Neural crest cell (in vitro differentiated cells): Measurements from ENCODE around the gene FMN1. TPM values are rescaled to one million over a fixed set of nuclear protein-coding genes. Genes with fewer than 3 reads are reported as not detected.

Source experiments
- DNase-seq: peaks from one replicate; pipeline ENCODE4 v3.0.0; 2021; ENCODE audit warnings: low read depth, mixed read lengths, low spot score
- H3K27ac Mint-ChIP-seq: one replicate; pipeline ENCODE4 v1.8.0; 2021; ENCODE audit warnings: mild to moderate bottlenecking, mixed read lengths; ENCODE audit not compliant: unreplicated experiment
- H3K27me3 Mint-ChIP-seq: 2 replicates; pipeline ENCODE4 v1.8.0; 2021; ENCODE audit warnings: low read depth, mild to moderate bottlenecking, mixed read lengths
- H3K36me3 Mint-ChIP-seq: 2 replicates; pipeline ENCODE4 v1.8.0; 2021; ENCODE audit warnings: low read depth, mild to moderate bottlenecking, mixed read lengths
- H3K4me1 Mint-ChIP-seq: 2 replicates; pipeline ENCODE4 v1.8.0; 2021; ENCODE audit warnings: mixed read lengths
- H3K4me3 Mint-ChIP-seq: one replicate; pipeline ENCODE4 v1.8.0; 2021; ENCODE audit warnings: mild to moderate bottlenecking, mixed read lengths
- H3K9me3 Mint-ChIP-seq: 2 replicates; pipeline ENCODE4 v1.8.0; 2021; ENCODE audit warnings: mixed read lengths
- total RNA-seq: library from RNA; stranded (reverse); gene quantifications from 2 replicates; pipeline ENCODE4 v1.2.1, GENCODE V29; 2021
- TF ChIP-seq, protein P1 (sequence below): fragments of 200-600 bp; sonication (generic); conservative IDR thresholded peaks from 2 replicates; pipeline ENCODE4 v1.5.0; 2021; ENCODE audit warnings: antibody characterized with exemption, mild to moderate bottlenecking

The FMN1 gene
- total RNA-seq, 1 donor from 2014 or later = 0.70 TPM

DNA sequence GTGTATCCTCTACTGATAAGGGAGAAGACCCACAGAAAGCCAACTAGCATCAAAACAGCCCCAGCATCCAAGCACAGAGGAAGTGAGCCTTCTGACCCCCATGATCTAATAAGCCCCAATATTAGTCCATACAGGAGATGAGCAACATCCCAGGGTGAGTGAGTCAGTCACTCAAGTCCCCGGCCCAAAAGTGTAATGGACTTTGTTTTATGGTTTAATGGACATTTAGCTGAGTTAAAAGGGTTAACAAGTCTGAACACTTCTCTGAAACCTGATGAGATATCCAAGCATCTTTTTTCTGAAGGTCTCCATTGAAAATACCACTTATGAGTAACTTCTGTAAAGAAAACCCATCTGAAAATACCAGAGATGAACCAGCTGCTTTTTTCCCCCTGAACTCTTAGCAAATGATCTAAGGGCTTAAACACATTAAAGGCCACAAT is 361.1 kb downstream of the FMN1 start:
- no peak for DNase-seq
- H3K27me3 Mint-ChIP-seq = no peaks in the 10 kb centered on the region
- H3K27ac Mint-ChIP-seq = no peak overlapping the region
- H3K4me3 Mint-ChIP-seq = no peak overlapping the region
- peaks cover 11% of the 10 kb centered on the region for H3K4me1 Mint-ChIP-seq
- TF ChIP-seq, protein P1, sequence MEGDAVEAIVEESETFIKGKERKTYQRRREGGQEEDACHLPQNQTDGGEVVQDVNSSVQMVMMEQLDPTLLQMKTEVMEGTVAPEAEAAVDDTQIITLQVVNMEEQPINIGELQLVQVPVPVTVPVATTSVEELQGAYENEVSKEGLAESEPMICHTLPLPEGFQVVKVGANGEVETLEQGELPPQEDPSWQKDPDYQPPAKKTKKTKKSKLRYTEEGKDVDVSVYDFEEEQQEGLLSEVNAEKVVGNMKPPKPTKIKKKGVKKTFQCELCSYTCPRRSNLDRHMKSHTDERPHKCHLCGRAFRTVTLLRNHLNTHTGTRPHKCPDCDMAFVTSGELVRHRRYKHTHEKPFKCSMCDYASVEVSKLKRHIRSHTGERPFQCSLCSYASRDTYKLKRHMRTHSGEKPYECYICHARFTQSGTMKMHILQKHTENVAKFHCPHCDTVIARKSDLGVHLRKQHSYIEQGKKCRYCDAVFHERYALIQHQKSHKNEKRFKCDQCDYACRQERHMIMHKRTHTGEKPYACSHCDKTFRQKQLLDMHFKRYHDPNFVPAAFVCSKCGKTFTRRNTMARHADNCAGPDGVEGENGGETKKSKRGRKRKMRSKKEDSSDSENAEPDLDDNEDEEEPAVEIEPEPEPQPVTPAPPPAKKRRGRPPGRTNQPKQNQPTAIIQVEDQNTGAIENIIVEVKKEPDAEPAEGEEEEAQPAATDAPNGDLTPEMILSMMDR = no peak
- H3K36me3 Mint-ChIP-seq = no peaks in the 10 kb centered on the region
- H3K9me3 Mint-ChIP-seq = peaks cover 4% of the 10 kb centered on the region

DNA sequence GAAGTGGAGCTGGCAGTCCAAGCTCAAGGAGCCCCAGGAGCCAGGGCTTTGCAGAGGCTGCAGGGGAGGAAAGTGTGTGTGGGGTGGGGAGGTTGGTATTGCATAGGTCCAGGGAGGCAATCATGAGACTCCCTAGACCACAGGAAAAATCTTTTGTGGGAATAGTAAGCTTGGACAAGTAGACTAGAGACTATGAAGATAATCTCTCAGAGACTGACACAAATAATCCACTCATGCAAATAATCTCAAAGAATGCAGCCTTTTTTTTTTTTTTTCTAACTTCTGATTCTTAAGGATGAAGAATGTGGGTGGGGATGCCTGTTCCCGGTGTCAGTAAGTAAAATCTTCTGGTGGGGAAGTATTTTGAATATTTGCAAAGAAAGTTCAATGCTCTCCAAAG is 363.0 kb downstream of the FMN1 start:
- TF ChIP-seq, protein P1 = no peak
- H3K27me3 Mint-ChIP-seq = no peaks in the 10 kb centered on the region
- no peak for DNase-seq
- no peak overlapping the region for H3K4me3 Mint-ChIP-seq
- no peak overlapping the region for H3K27ac Mint-ChIP-seq
- peaks cover 4% of the 10 kb centered on the region for H3K9me3 Mint-ChIP-seq
- peaks cover 4% of the 10 kb centered on the region for H3K4me1 Mint-ChIP-seq
- H3K36me3 Mint-ChIP-seq = no peaks in the 10 kb centered on the region

DNA sequence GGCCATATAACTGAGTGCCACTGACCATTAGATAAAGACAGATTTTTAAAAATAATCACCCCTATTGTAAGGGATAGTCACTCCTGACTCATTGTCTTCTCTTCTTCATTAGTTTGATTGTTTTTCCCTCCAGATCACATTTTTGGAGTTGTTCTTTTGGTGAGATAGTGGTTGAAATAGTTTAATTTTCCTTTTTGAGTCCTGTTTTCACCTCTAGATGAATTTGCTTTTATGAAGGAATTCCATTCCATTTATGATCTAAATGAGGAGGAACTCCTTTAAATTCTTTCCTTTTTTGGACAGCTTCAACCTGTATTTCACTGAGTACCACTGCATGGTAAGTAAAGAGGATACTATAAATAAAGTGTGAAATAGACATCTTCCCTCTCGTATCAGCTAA is 364.3 kb downstream of the FMN1 start:
- no peak overlapping the region for H3K27ac Mint-ChIP-seq
- no peaks in the 10 kb centered on the region for H3K36me3 Mint-ChIP-seq
- H3K27me3 Mint-ChIP-seq = no peaks in the 10 kb centered on the region
- TF ChIP-seq, protein P1 = no peak
- no peak for DNase-seq
- H3K4me3 Mint-ChIP-seq = no peak overlapping the region
- peaks cover 4% of the 10 kb centered on the region for H3K4me1 Mint-ChIP-seq
- H3K9me3 Mint-ChIP-seq = peaks cover 4% of the 10 kb centered on the region

DNA sequence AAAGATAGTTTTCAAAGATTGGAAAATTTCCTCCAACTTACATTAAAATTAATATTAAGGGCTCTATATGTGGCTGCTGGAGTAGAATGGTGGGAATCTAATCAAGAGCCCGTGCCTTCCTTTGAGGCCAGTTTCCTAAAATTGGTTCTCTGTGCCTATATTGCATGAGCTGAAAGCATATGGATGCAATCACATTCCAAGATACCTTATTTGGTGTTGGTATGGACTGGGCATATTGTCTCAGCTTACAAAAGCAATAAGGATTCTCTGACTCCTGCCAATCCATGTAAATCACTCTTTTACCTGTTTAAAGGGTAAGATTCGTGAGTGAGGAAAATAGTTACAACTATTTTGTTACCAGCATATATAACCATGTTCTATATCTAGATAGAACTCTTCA is 365.1 kb downstream of the FMN1 start:
- Mint-ChIP-seq H3K27me3 (no peaks in the 10 kb centered on the region), H3K27ac (no peak overlapping the region)

DNA sequence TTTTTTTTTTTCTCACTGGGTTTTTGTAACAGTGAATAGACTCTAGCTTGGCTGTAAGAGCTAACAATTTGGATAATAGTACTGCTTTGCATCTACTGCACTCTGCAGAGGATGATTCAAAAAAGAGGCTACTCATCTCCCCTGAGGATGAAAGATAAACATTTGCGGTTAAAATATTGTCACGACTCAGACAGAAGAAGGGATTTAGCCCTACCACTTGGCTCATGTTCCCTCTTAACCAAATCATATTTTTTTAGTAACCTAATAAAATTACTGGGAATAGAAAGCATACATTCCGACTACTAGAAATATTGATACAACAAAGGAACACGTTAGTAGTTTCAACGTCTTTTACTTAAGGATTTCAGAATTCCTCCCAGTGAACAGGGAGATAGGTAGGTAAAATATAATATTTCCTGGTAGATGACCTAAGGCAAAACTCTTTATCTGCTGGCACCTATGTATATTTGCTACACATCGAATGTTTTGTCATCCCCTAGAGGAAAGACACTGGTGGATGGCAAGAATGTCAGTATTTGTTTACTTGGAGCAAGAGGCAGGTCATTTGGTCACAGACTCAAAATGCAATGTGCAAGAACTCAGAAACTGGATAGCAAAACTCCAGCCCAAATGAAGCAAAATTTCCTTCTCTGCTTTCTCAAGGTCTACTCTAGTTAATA is 365.9 kb downstream of the FMN1 start:
- TF ChIP-seq, protein P1 = no peak
- H3K27me3 Mint-ChIP-seq = no peaks in the 10 kb centered on the region
- H3K4me3 Mint-ChIP-seq = no peak overlapping the region
- no peaks in the 10 kb centered on the region for H3K36me3 Mint-ChIP-seq
- H3K4me1 Mint-ChIP-seq = no peaks in the 10 kb centered on the region
- peaks cover 4% of the 10 kb centered on the region for H3K9me3 Mint-ChIP-seq
- no peak overlapping the region for H3K27ac Mint-ChIP-seq
- no peak for DNase-seq

More for the DNA sequence above, 365.1 kb downstream of the FMN1 start:
- Mint-ChIP-seq H3K4me3 (no peak overlapping the region), H3K9me3 (peaks cover 4% of the 10 kb centered on the region), H3K4me1 (peaks cover 2% of the 10 kb centered on the region), H3K36me3 (no peaks in the 10 kb centered on the region)
- TF ChIP-seq, protein P1 = no peak
- no peak for DNase-seq
